A549 (cell line): ENCODE data around the gene ADCK2. TPM values are rescaled to one million over a fixed set of nuclear protein-coding genes. Genes with fewer than 3 reads are reported as not detected.

ENCODE experiments used
- ATAC-seq, 2 experiments: fragments of 200-7000 bp in 1 of 2; fragments of >200 bp in 1 of 2; cut with Nextera tagmentation in 1 of 2; cut with Tn5 transposase in 1 of 2; 3 replicates each; pipeline versions ENCODE4 v1.8.0 to v1.9.1; 2018 to 2020; ENCODE audit warnings: mild to moderate bottlenecking in 1 of 2, moderate library complexity in 1 of 2
- CTCF ChIA-PET: fragments of 300-600 bp; sonication (Branson Sonifier 250); formaldehyde crosslinking; extraction: SDS; loops from one replicate; lab custom pipeline; 2021; ENCODE audit warnings: antibody characterized with exemption, inconsistent platforms; lab: Yijun Ruan, JAX
- POLR2A ChIA-PET: fragments of 350-600 bp; formaldehyde crosslinking; extraction: SDS; loops from one replicate; lab custom pipeline; 2021; ENCODE audit warnings: antibody characterized with exemption, inconsistent platforms; lab: Yijun Ruan, JAX
- DNase-seq, 2 experiments: peaks; one replicate each; pipeline versions ENCODE4 v3.0.0 to v3.0.0-alpha.2; 2011 to 2016; ENCODE audit warnings: low read depth in 1 of 2, low spot score in 1 of 2
- FAIRE-seq: peaks from 2 replicates; lab custom pipeline; 2011; peaks lifted over from hg19 to GRCh38; lab: Jason Lieb, UNC
- H3K27ac ChIP-seq, 2 experiments: fragments of >200 bp; sonication (Bioruptor Twin); formaldehyde crosslinking; 3 replicates each; pipeline ENCODE4 v1.5.1; 2016 to 2017
- H3K4me1 ChIP-seq: fragments of >200 bp; sonication (Bioruptor Twin); formaldehyde crosslinking; 3 replicates; pipeline ENCODE4 v1.6.1; 2016
- H3K4me2 ChIP-seq: fragments of >200 bp; sonication (Bioruptor Twin); formaldehyde crosslinking; 3 replicates; pipeline ENCODE4 v1.6.1; 2016
- H3K4me3 ChIP-seq: fragments of >200 bp; sonication (Bioruptor Twin); formaldehyde crosslinking; 3 replicates; pipeline ENCODE4 v1.5.1; 2016
- H3K9me3 ChIP-seq: fragments of >200 bp; sonication (Bioruptor Twin); formaldehyde crosslinking; 3 replicates; pipeline ENCODE4 v1.6.1; 2016
- ATOH8 ChIP-seq: fragments of 250-450 bp; sonication (Bioruptor Pico); IDR thresholded peaks from 2 replicates; pipeline ENCODE4 v1.5.0; 2020; ENCODE audit warnings: low read depth, mild to moderate bottlenecking, moderate library complexity
- BCL3 ChIP-seq: fragments of >200 bp; sonication (Bioruptor Twin); formaldehyde crosslinking; IDR thresholded peaks from 3 replicates; pipeline ENCODE4 v1.6.1; 2016
- BHLHE40 ChIP-seq: IDR thresholded peaks from 2 replicates; pipeline ENCODE4 v1.6.1; 2012; ENCODE audit warnings: low read depth, low read length, inconsistent platforms
- CBX2 ChIP-seq: fragments of 200-600 bp; sonication (generic); IDR thresholded peaks from 2 replicates; pipeline ENCODE4 v1.6.1; 2016; ENCODE audit warnings: low read depth, mild to moderate bottlenecking, borderline replicate concordance
- CEBPB ChIP-seq, 2 experiments: fragments of >200 bp in 1 of 2; sonication (Bioruptor Twin) in 1 of 2; formaldehyde crosslinking in 1 of 2; IDR thresholded peaks; 2 replicates each; pipeline ENCODE4 v1.6.1; 2012 to 2016
- CHD4 ChIP-seq: fragments of 200-600 bp; sonication (generic); IDR thresholded peaks from 2 replicates; pipeline ENCODE4 v1.6.1; 2016; ENCODE audit warnings: antibody characterized with exemption, mild to moderate bottlenecking, borderline replicate concordance
- CTCF ChIP-seq: fragments of >200 bp; sonication (Bioruptor Twin); formaldehyde crosslinking; IDR thresholded peaks from 3 replicates; pipeline ENCODE4 v1.5.1; 2016
- EHF ChIP-seq: fragments of 250-450 bp; sonication (Bioruptor Pico); IDR thresholded peaks from 2 replicates; pipeline ENCODE4 v1.5.0; 2020; ENCODE audit warnings: mild to moderate bottlenecking
- EHMT2 ChIP-seq: fragments of 200-600 bp; sonication (generic); IDR thresholded peaks from 2 replicates; pipeline ENCODE4 v1.6.1; 2016; ENCODE audit warnings: antibody characterized with exemption, low read depth, mild to moderate bottlenecking, moderate library complexity
- ELK1 ChIP-seq: fragments of 150-350 bp; IDR thresholded peaks from 2 replicates; pipeline ENCODE4 v1.6.1; 2014; ENCODE audit warnings: low read depth, mild to moderate bottlenecking, low read length
- HDAC2 ChIP-seq: fragments of 200-600 bp; sonication (generic); IDR thresholded peaks from 2 replicates; pipeline ENCODE4 v1.6.1; 2016
- HOXA7 ChIP-seq: fragments of 250-450 bp; sonication (Bioruptor Pico); IDR thresholded peaks from 2 replicates; pipeline ENCODE4 v1.5.0; 2020; ENCODE audit warnings: mild to moderate bottlenecking, moderate library complexity
- KDM1A ChIP-seq: fragments of 200-600 bp; sonication (generic); IDR thresholded peaks from 2 replicates; pipeline ENCODE4 v1.6.1; 2016; ENCODE audit warnings: low read depth, mild to moderate bottlenecking
- MAX ChIP-seq: IDR thresholded peaks from 2 replicates; pipeline ENCODE4 v1.6.1; 2012
- NFE2L2 ChIP-seq: fragments of 150-350 bp; conservative IDR thresholded peaks from 2 replicates; pipeline ENCODE4 v1.6.1; 2014; ENCODE audit warnings: low read length
- NPAS2 ChIP-seq: fragments of 250-450 bp; sonication (Bioruptor Pico); IDR thresholded peaks from 2 replicates; pipeline ENCODE4 v1.8.0; 2022; ENCODE audit warnings: mild to moderate bottlenecking, moderate library complexity, borderline replicate concordance
- NR3C1 ChIP-seq: fragments of >200 bp; sonication (Bioruptor Twin); formaldehyde crosslinking; IDR thresholded peaks from 3 replicates; pipeline ENCODE4 v1.6.1; 2017
- POLR2A ChIP-seq: IDR thresholded peaks from 2 replicates; pipeline ENCODE4 v1.6.1; 2012; ENCODE audit warnings: mild to moderate bottlenecking, low read length
- RAD21 ChIP-seq, 2 experiments: fragments of >200 bp in 1 of 2; sonication (Bioruptor Twin) in 1 of 2; formaldehyde crosslinking in 1 of 2; IDR thresholded peaks in 1 of 2; conservative IDR thresholded peaks in 1 of 2; 2 replicates in 1 of 2; 3 replicates in 1 of 2; pipeline ENCODE4 v1.6.1; 2012 to 2018; ENCODE audit warnings: inconsistent platforms in 1 of 2
- RCOR1 ChIP-seq: fragments of 150-350 bp; IDR thresholded peaks from 2 replicates; pipeline ENCODE4 v1.6.1; 2014; ENCODE audit warnings: antibody characterized with exemption, low read length, low read depth
- REST ChIP-seq: fragments of 200-600 bp; sonication (generic); IDR thresholded peaks from 2 replicates; pipeline ENCODE4 v1.6.1; 2016; ENCODE audit warnings: antibody characterized with exemption, mild to moderate bottlenecking, moderate library complexity
- SMC3 ChIP-seq: fragments of >200 bp; sonication (Bioruptor Twin); formaldehyde crosslinking; IDR thresholded peaks from 3 replicates; pipeline ENCODE4 v1.6.1; 2018; ENCODE audit warnings: inconsistent platforms
- SREBF2 ChIP-seq: fragments of 450-650 bp; IDR thresholded peaks from 2 replicates; pipeline ENCODE4 v1.6.1; 2014; ENCODE audit warnings: mild to moderate bottlenecking, moderate library complexity
- TFCP2L1 ChIP-seq: fragments of 250-450 bp; sonication (Bioruptor Pico); IDR thresholded peaks from 2 replicates; pipeline ENCODE4 v1.5.0; 2021; ENCODE audit warnings: mild to moderate bottlenecking
- TP53 ChIP-seq: fragments of 250-450 bp; sonication (Bioruptor Pico); IDR thresholded peaks from 2 replicates; pipeline ENCODE4 v1.5.0; 2021; ENCODE audit warnings: mild to moderate bottlenecking, moderate library complexity
- ZC3H11A ChIP-seq: fragments of 450-650 bp; IDR thresholded peaks from 2 replicates; pipeline ENCODE4 v1.6.1; 2014; ENCODE audit warnings: antibody characterized with exemption, mild to moderate bottlenecking
- WGBS: methylation state at CpG from one replicate; pipeline ENCODE4 v1.1.6; 2017; ENCODE audit errors: missing lambda C conversion rate; 5-methylcytosine and 5-hydroxymethylcytosine counted together
- polyA plus RNA-seq, 4 experiments: library from polyadenylated mRNA; depleted of rRNA in 3 of 4; stranded (reverse); fragments of >200 nt; fragmentation: RNase III in 1 of 4; extraction: RNeasy Plus Mini Kit Qiagen cat#74134 plus additional on column Dnase treatment in 1 of 4; gene quantifications; 2 replicates in 3 of 4; 3 replicates in 1 of 4; pipeline ENCODE4 v1.2.3, GENCODE V29; 2011 to 2017

The ADCK2 gene
- polyA plus RNA-seq, 2 of the 4 experiments (the other 2 are of a cell fraction): 13.1 to 13.9 TPM

- POLR2A ChIA-PET: no interaction called here
- H3K4me2 ChIP-seq: no peak overlapping the region
- 92% methylated on average over 1 of the region's 1 CpG for WGBS
- DNase-seq: no peak
- no peaks in the 10 kb centered on the region for H3K9me3 ChIP-seq
- FAIRE-seq: no peak
- no peak for TF ChIP-seq NR3C1
- TF ChIP-seq KDM1A: no peak
- no peak for TF ChIP-seq NPAS2 (CRISPR knock-in tag)
- TF ChIP-seq BHLHE40: no peak
- no peak for TF ChIP-seq RCOR1
- TF ChIP-seq EHMT2: no peak
- no peak for TF ChIP-seq EHF (CRISPR knock-in tag)
- no peak for TF ChIP-seq ATOH8
- TF ChIP-seq ELK1: no peak
- no peak for TF ChIP-seq RAD21 (conservative IDR thresholded peaks at IDR 0.05 in 1 of 2, IDR thresholded peaks at IDR 0.05 in 1 of 2)
- TF ChIP-seq SREBF2: no peak
- TF ChIP-seq BCL3: no peak
- no peak for TF ChIP-seq MAX
- no peak for TF ChIP-seq NFE2L2
- TF ChIP-seq TFCP2L1 (CRISPR knock-in tag): no peak
- no peak for TF ChIP-seq CBX2
- no peak overlapping the region for H3K4me3 ChIP-seq
- ATAC-seq: no peak
- no peak overlapping the region for H3K27ac ChIP-seq
- CTCF ChIA-PET: no interaction called here
- H3K4me1 ChIP-seq: no peaks in the 10 kb centered on the region
Observed at GRCh38 chr7:140724706-140725105, 52.0 kb downstream of the ADCK2 start.

GRCh38 chr7:140726281-140726680, 53.5 kb downstream of the ADCK2 start:
- POLR2A ChIA-PET: no interaction called here
- TF ChIP-seq EHF (CRISPR knock-in tag) (no peak), CEBPB (IDR thresholded peaks at IDR 0.05) (no peak), HDAC2 (no peak), RAD21 (conservative IDR thresholded peaks at IDR 0.05 in 1 of 2, IDR thresholded peaks at IDR 0.05 in 1 of 2) (peak; percentile 39 to 57; a peak in 4 of 5 replicates), ZC3H11A (no peak), NPAS2 (CRISPR knock-in tag) (no peak), CHD4 (no peak), HOXA7 (CRISPR knock-in tag) (no peak), TP53 (CRISPR knock-in tag) (no peak), SMC3 (peak; percentile 24; the same call in 1 of the 3 replicates), POLR2A (no peak), KDM1A (no peak), REST (no peak), BHLHE40 (no peak), CTCF (peak; percentile 40; the same call in 2 of the 3 replicates)
- TF ChIP-seq, all 56 proteins: peak for 3
- FAIRE-seq (peak; percentile 68), ATAC-seq (peak in 1 of 2 experiments; percentile 74; a peak in 2 of 6 replicates), DNase-seq (peak; percentile 18 to 38)
- Histone ChIP-seq H3K27ac (no peak overlapping the region), H3K4me3 (no peak overlapping the region), H3K4me2 (no peak overlapping the region), H3K4me1 (no peaks in the 10 kb centered on the region), H3K9me3 (no peaks in the 10 kb centered on the region)
- CTCF ChIA-PET: interaction anchor here (0.6 to 1.6 kb wide), 12 partner anchors 9 to 807 kb away, joined by 3 to 9 read pairs (median 4); partner anchors contain the start of gene MRPS33
- 50% methylated on average over 2 of the region's 2 CpGs for WGBS
